H1 (cell line): ENCODE measurements around the gene ATP9B. TPM values are rescaled to one million over a fixed set of nuclear protein-coding genes. Genes with fewer than 3 reads are reported as not detected.

Experiments used
- BACH1 ChIP-seq: IDR thresholded peaks from 2 replicates; pipeline ENCODE4 v1.6.1; 2012; ENCODE audit warnings: low read length, improper control_type of control experiment
- CREB1 ChIP-seq: IDR thresholded peaks from 2 replicates; pipeline ENCODE4 v1.6.1; 2012; ENCODE audit warnings: inconsistent platforms
- GABPA ChIP-seq: IDR thresholded peaks from 2 replicates; pipeline ENCODE4 v1.6.1; 2011; ENCODE audit warnings: mild to moderate bottlenecking, low read length, moderate library complexity, borderline replicate concordance; ENCODE audit not compliant: insufficient read depth
- GTF2F1 ChIP-seq: IDR thresholded peaks from 2 replicates; pipeline ENCODE4 v1.6.1; 2012; ENCODE audit warnings: low read depth, low read length, improper control_type of control experiment, borderline replicate concordance
- SIN3A ChIP-seq, 2 experiments: IDR thresholded peaks in 1 of 2; conservative IDR thresholded peaks in 1 of 2; 2 replicates each; pipeline ENCODE4 v1.6.1; 2011 to 2012; ENCODE audit warnings: low read length in 2 of 2, improper control_type of control experiment in 1 of 2, low read depth in 1 of 2, mild to moderate bottlenecking in 1 of 2
- TAF1 ChIP-seq: IDR thresholded peaks from 2 replicates; pipeline ENCODE4 v1.6.1; 2011; ENCODE audit warnings: mild to moderate bottlenecking, low read depth, low read length
- USF2 ChIP-seq: IDR thresholded peaks from 2 replicates; pipeline ENCODE4 v1.6.1; 2011; ENCODE audit warnings: low read length, improper control_type of control experiment
- polyA plus RNA-seq, 7 experiments: library from polyadenylated mRNA; depleted of rRNA in 3 of 7; stranded (reverse) in 5 of 7; unstranded in 2 of 7; fragments of >200 nt in 5 of 7; fragments of 200-250 nt in 2 of 7; gene quantifications; 1 replicate in 5 of 7; 2 replicates in 1 of 7; 4 replicates in 1 of 7; pipeline versions ENCODE4 v1.2.1 to v1.2.3, GENCODE V29; 2011 to 2013; ENCODE audit warnings: missing spikeins in 2 of 7, mixed read lengths in 2 of 7
- total RNA-seq: library from RNA; stranded (reverse); fragmentation: NEBNext Ultra II Directional; extraction: Animal tissue kit (Norgen Biotek cat#: 25700); gene quantifications from 2 replicates; pipeline ENCODE4 v1.2.1, GENCODE V29; 2021

Gene ATP9B
- total and polyA plus RNA-seq, 2 of the 8 experiments (the other 6 are each of a cell fraction or from before 2014, with no cell fraction given), result 15.1 to 21.7 TPM

- no peak for TF ChIP-seq SIN3A (conservative IDR thresholded peaks at IDR 0.05 in 1 of 2, IDR thresholded peaks at IDR 0.05 in 1 of 2; ENCODE audit: low read depth in 1 of 2, low read length in 2 of 2)
- TF ChIP-seq TAF1, result no peak
- TF ChIP-seq USF2, result no peak
- no peak for TF ChIP-seq GTF2F1
- TF ChIP-seq GABPA, result no peak
- TF ChIP-seq CREB1, result no peak
- no peak for TF ChIP-seq BACH1
These were observed 183.9 kb downstream of the ATP9B start (continued) for GRCh38 chr18:79252904-79253633.
